HCT116 (cell line): Measurements from ENCODE around the gene CLIC4. TPM values are rescaled to one million over a fixed set of nuclear protein-coding genes. Genes with fewer than 3 reads are reported as not detected.

ENCODE experiments used
- ATAC-seq: fragments of 200-7000 bp; cut with Tn5 transposase; 2 replicates; pipeline ENCODE4 v1.9.1; 2020; ENCODE audit warnings: mild to moderate bottlenecking, moderate library complexity
- BruUV-seq: library from RNA; stranded (reverse); fragments of 400-500 nt; replicated peaks from 2 replicates; lab custom pipeline; 2021; lab: Mats Ljungman, UMichigan
- CTCF ChIA-PET: fragments of 300-600 bp; sonication (Branson Sonifier 250); formaldehyde crosslinking; loops from one replicate; lab custom pipeline; 2021; ENCODE audit warnings: antibody characterized with exemption; lab: Charles Lee
- POLR2A ChIA-PET: fragments of 300-600, 350-600 bp; sonication (Branson Sonifier 250); formaldehyde crosslinking; loops from one replicate; lab custom pipeline; 2021; ENCODE audit warnings: antibody characterized with exemption; lab: Charles Lee
- RAD21 ChIA-PET, 2 experiments: fragments of 300-600 bp; sonication (Branson Sonifier 250); formaldehyde crosslinking; loops; one replicate each; lab custom pipeline; 2023; ENCODE audit warnings: low total read pairs in 2 of 2; ENCODE audit not compliant: uncharacterized antibody in 2 of 2, unreplicated experiment in 2 of 2, low non-redundant PET in 1 of 2; lab: Charles Lee
- DNase-seq: peaks from one replicate; pipeline ENCODE4 v3.0.0-alpha.2; 2010; ENCODE audit warnings: low read depth, low spot score
- H2AFZ ChIP-seq: fragments of 200-600 bp; shearing (Covaris generic), sonication (generic); 2 replicates; pipeline ENCODE4 v1.6.1; 2017; ENCODE audit warnings: low read depth, mixed run types, mixed read lengths, antibody characterized with exemption, low read length; ENCODE audit not compliant: poor library complexity, severe bottlenecking
- H3K27ac ChIP-seq: 2 replicates; pipeline ENCODE4 v1.5.1; 2012; ENCODE audit warnings: low read depth, low read length
- H3K27me3 ChIP-seq: fragments of 200-600 bp; sonication (generic); 2 replicates; pipeline ENCODE4 v1.6.1; 2016; ENCODE audit warnings: mixed run types, low read length, mixed read lengths; ENCODE audit not compliant: insufficient read depth
- H3K36me3 ChIP-seq, 2 experiments: fragments of 200-500 bp in 1 of 2; fragments of 200-600 bp in 1 of 2; sonication (Bioruptor generic) in 1 of 2; sonication (generic) in 1 of 2; 2 replicates each; pipeline versions ENCODE4 v1.5.1 to v1.6.1; 2014 to 2016; ENCODE audit warnings: low read length in 2 of 2, inconsistent platforms in 1 of 2, mixed read lengths in 1 of 2, mixed run types in 1 of 2; ENCODE audit not compliant: insufficient read depth in 2 of 2, control insufficient read depth in 1 of 2
- H3K4me1 ChIP-seq, 2 experiments: fragments of 200-600 bp in 1 of 2; sonication (generic) in 1 of 2; 2 replicates each; pipeline versions ENCODE4 v1.5.1 to v1.6.1; 2012 to 2017; ENCODE audit warnings: low read length in 2 of 2, inconsistent platforms in 1 of 2, mild to moderate bottlenecking in 1 of 2, mixed read lengths in 1 of 2, mixed run types in 1 of 2, moderate library complexity in 1 of 2; ENCODE audit not compliant: insufficient read depth in 2 of 2, control insufficient read depth in 1 of 2
- H3K4me2 ChIP-seq: fragments of 200-600 bp; sonication (generic); 2 replicates; pipeline ENCODE4 v1.6.1; 2017; ENCODE audit warnings: mixed run types, low read length, mixed read lengths
- H3K4me3 ChIP-seq, 2 experiments: fragments of 200-600 bp in 1 of 2; sonication (generic) in 1 of 2; replicated peaks in 1 of 2; 2 replicates each; pipeline ENCODE4 v1.5.1; 2011 to 2016; ENCODE audit warnings: low read length in 2 of 2, control low read depth in 1 of 2, low read depth in 1 of 2, mild to moderate bottlenecking in 1 of 2, mixed read lengths in 1 of 2, mixed run types in 1 of 2
- H3K79me2 ChIP-seq: fragments of 200-600 bp; sonication (generic); 2 replicates; pipeline ENCODE4 v1.6.1; 2017; ENCODE audit warnings: mild to moderate bottlenecking, mixed run types, low read length, moderate library complexity, mixed read lengths; ENCODE audit not compliant: insufficient read depth
- H3K9ac ChIP-seq: fragments of 200-600 bp; sonication (generic); 2 replicates; pipeline ENCODE4 v1.6.1; 2016; ENCODE audit warnings: low read length, mixed read lengths
- H3K9me2 ChIP-seq: fragments of 200-600 bp; sonication (generic), shearing (Covaris generic); 2 replicates; pipeline ENCODE4 v1.6.1; 2017; ENCODE audit warnings: mixed run types, mild to moderate bottlenecking, moderate library complexity; ENCODE audit not compliant: insufficient read depth
- H3K9me3 ChIP-seq, 2 experiments: fragments of 200-500 bp in 1 of 2; fragments of 200-600 bp in 1 of 2; sonication (Bioruptor generic) in 1 of 2; sonication (generic) in 1 of 2; 2 replicates each; pipeline ENCODE4 v1.6.1; 2014 to 2017; ENCODE audit warnings: low read length in 2 of 2, mixed read lengths in 2 of 2, inconsistent platforms in 1 of 2, low read depth in 1 of 2, mild to moderate bottlenecking in 1 of 2, mixed run types in 1 of 2, moderate library complexity in 1 of 2; ENCODE audit not compliant: control insufficient read depth in 1 of 2, insufficient read depth in 1 of 2
- H4K20me1 ChIP-seq: fragments of 200-600 bp; sonication (generic), shearing (Covaris generic); 2 replicates; pipeline ENCODE4 v1.6.1; 2017; ENCODE audit warnings: mixed run types, mild to moderate bottlenecking, moderate library complexity; ENCODE audit not compliant: insufficient read depth
- EZH2 ChIP-seq: fragments of 200-600 bp; sonication (generic); IDR thresholded peaks from 2 replicates; pipeline ENCODE4 v1.6.1; 2017; ENCODE audit warnings: antibody characterized with exemption, mixed run types
- EZH2phosphoT487 ChIP-seq: fragments of 200-600 bp; IDR thresholded peaks from 2 replicates; pipeline ENCODE4 v1.6.1; 2018; ENCODE audit warnings: antibody characterized with exemption, borderline replicate concordance
- SRF ChIP-seq: IDR thresholded peaks from 2 replicates; pipeline ENCODE4 v1.6.1; 2012; ENCODE audit warnings: low read depth
- TCF7L2 ChIP-seq: IDR thresholded peaks from 2 replicates; pipeline ENCODE4 v1.7.0; 2011; ENCODE audit warnings: borderline replicate concordance, inconsistent platforms; ENCODE audit not compliant: insufficient read depth, insufficient read length; ENCODE audit errors: extremely low read depth
- ZBTB33 ChIP-seq: IDR thresholded peaks from 2 replicates; pipeline ENCODE4 v1.6.1; 2011; ENCODE audit warnings: mild to moderate bottlenecking, low read length, moderate library complexity; ENCODE audit not compliant: insufficient replicate concordance; ENCODE audit errors: extremely low read depth
- intact Hi-C: fragments of 100-400 bp; cut with micrococcal nuclease; formaldehyde crosslinking; loops from 2 replicates; pipeline ENCODE4 v1.10.0; 2022
- total RNA-seq: library from RNA; stranded (reverse); gene quantifications from one replicate; pipeline ENCODE4 v1.2.1, GENCODE V29; 2021; ENCODE audit not compliant: unreplicated experiment

CLIC4 gene
- total RNA-seq, 1 experiment from 2014 or later: 77.2 TPM

GRCh38 chr1:24768873-24769605, 23.8 kb downstream of the CLIC4 start (continued):
- no peak for TF ChIP-seq ZBTB33
- TF ChIP-seq EZH2phosphoT487: no peak
- TF ChIP-seq TCF7L2: no peak
- TF ChIP-seq, all 23 proteins: peak for 0

GRCh38 chr1:24769656-24770651, 24.7 kb downstream of the CLIC4 start:
- H3K27me3 ChIP-seq: no peaks in the 10 kb centered on the region
- no peak overlapping the region for H3K9ac ChIP-seq
- BruUV-seq: no TSS peak
- no peak for TF ChIP-seq EZH2
- peak; percentile 61; the same call in 1 of the 2 replicates for TF ChIP-seq SRF
- peaks cover 25% of the 10 kb centered on the region for H3K79me2 ChIP-seq
- POLR2A ChIA-PET: interaction anchor here (1.1 kb wide), 1 partner anchor 25 kb away, joined by 4 read pairs; the partner anchor contains the start of gene CLIC4
- ATAC-seq (no peak), DNase-seq (no peak)
- no peak overlapping the region for H2AFZ ChIP-seq
- peak overlapping the region; percentile 17; the same call in 1 of the 2 replicates for H3K4me2 ChIP-seq
- H3K9me2 ChIP-seq: no peaks in the 10 kb centered on the region
- CTCF ChIA-PET: interaction anchor here (0.7 kb wide), 1 partner anchor 60 kb away, joined by 4 read pairs; no protein-coding TSS in a partner anchor
- H3K4me1 ChIP-seq: peaks cover 10 to 21% of the 10 kb centered on the region in 2 experiments; a peak in 3 of 4 replicates
- H3K36me3 ChIP-seq: no peaks in the 10 kb centered on the region
- no peak overlapping the region for H3K27ac ChIP-seq
- RAD21 ChIA-PET: no interaction called here
- no peaks in the 10 kb centered on the region for H4K20me1 ChIP-seq
- intact Hi-C loops: no loop called here
- no peaks in the 10 kb centered on the region for H3K9me3 ChIP-seq
- H3K4me3 ChIP-seq: no peak overlapping the region
